ENCODE data around the gene TMEM82.

DNA sequence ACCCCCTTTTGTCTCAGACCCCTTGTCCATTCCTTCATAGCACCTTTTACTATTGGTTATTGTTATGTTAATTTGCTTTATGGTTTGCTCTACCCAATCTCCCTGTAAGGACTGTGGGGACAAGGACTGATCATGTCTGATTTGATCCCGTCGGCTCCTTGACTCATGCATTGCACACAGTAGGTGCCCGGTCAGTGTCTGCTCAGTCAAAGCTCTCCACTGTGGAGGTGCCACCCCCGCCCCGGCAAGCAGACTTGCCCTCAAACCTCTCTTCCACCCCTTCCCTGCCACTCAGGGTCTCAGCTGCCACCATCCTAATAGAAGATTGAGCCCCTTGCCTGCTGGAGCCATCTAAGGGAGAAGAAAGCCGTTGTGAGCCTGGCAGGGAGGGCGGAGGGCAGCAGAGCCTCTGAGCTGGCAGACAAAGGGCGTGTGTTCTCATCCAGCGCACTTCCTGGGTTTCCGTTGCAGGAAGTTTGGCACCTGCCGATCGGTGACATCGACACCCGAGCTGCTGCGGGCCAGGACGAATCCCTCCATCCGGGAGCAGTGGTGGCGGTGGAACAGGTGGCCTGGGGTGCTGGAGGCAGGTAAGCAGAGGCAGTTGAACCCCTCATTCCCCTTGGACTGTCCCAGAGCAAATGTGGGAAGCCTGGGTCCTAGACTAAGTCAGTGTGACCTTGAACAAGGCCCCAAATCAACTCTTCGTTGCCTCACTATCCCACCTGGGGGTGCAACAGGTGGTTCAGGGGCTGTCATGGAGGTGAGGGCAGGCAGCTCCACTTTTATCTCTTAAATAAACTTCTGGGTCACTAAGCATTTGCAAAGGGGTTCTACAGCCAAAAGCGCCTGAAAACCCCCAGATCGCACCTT is 14.1 kb downstream of the TMEM82 start:
- TF ChIP-seq, protein P1, sequence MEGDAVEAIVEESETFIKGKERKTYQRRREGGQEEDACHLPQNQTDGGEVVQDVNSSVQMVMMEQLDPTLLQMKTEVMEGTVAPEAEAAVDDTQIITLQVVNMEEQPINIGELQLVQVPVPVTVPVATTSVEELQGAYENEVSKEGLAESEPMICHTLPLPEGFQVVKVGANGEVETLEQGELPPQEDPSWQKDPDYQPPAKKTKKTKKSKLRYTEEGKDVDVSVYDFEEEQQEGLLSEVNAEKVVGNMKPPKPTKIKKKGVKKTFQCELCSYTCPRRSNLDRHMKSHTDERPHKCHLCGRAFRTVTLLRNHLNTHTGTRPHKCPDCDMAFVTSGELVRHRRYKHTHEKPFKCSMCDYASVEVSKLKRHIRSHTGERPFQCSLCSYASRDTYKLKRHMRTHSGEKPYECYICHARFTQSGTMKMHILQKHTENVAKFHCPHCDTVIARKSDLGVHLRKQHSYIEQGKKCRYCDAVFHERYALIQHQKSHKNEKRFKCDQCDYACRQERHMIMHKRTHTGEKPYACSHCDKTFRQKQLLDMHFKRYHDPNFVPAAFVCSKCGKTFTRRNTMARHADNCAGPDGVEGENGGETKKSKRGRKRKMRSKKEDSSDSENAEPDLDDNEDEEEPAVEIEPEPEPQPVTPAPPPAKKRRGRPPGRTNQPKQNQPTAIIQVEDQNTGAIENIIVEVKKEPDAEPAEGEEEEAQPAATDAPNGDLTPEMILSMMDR (IDR thresholded peaks at IDR 0.05 in 8 of 11, conservative IDR thresholded peaks at IDR 0.05 in 3 of 11): no peak
- no peak for TF ChIP-seq POLR2A (IDR thresholded peaks at IDR 0.05)

Data from spleen (tissue), 7 donors.